HepG2 (cell line): ENCODE measurements around the gene RPS6KA5. TPM values are rescaled to one million over a fixed set of nuclear protein-coding genes. Genes with fewer than 3 reads are reported as not detected.
"Not testable (repeated sequence)": the region's sequence is repeated elsewhere in the genome, so short reads cannot be mapped to it uniquely, and the experiment has no call there.

Experiments used
- ATAC-seq: fragments of 200-7000 bp; cut with Tn5 transposase; 3 replicates; pipeline ENCODE4 v1.9.1; 2020; ENCODE audit warnings: mild to moderate bottlenecking, moderate library complexity
- BruUV-seq: library from RNA; stranded (reverse); fragments of 400-500 nt; replicated peaks from 2 replicates; lab custom pipeline; 2021; lab: Mats Ljungman, UMichigan
- CTCF ChIA-PET: fragments of 300-600 bp; formaldehyde crosslinking; extraction: SDS; loops from one replicate; lab custom pipeline; 2021; ENCODE audit warnings: low total read pairs, inconsistent platforms, low intra/inter-chr PET ratio; lab: Yijun Ruan, JAX
- POLR2A ChIA-PET: fragments of 350-600 bp; sonication (Branson Sonifier 250); formaldehyde crosslinking; loops from one replicate; lab custom pipeline; 2020; ENCODE audit warnings: antibody characterized with exemption, inconsistent platforms; lab: Yijun Ruan, JAX
- DNase-seq: peaks from one replicate; pipeline ENCODE4 v3.0.0-alpha.2; 2015; ENCODE audit warnings: low spot score
- FAIRE-seq: peaks from 3 replicates; lab custom pipeline; 2011; peaks lifted over from hg19 to GRCh38; lab: Jason Lieb, UNC
- H2AFZ ChIP-seq: one replicate; pipeline ENCODE4 v1.6.1; 2011; ENCODE audit warnings: low read length, inconsistent platforms
- H3K27ac ChIP-seq: fragments of 300-600 bp; 3 replicates; pipeline ENCODE4 v1.8.0; 2011; ENCODE audit warnings: mixed run types, mild to moderate bottlenecking, mixed read lengths, low read length, inconsistent platforms; ENCODE audit not compliant: insufficient read depth; ENCODE audit errors: extremely low read length
- H3K27me3 ChIP-seq, 2 experiments: fragments of 200-600 bp in 1 of 2; 2 replicates in 1 of 2; 3 replicates in 1 of 2; pipeline versions ENCODE4 v1.6.0 to v1.8.0; 2011; ENCODE audit warnings: low read length in 2 of 2, mild to moderate bottlenecking in 2 of 2, moderate library complexity in 2 of 2, inconsistent platforms in 1 of 2; ENCODE audit not compliant: insufficient read depth in 2 of 2, control insufficient read depth in 1 of 2
- H3K36me3 ChIP-seq, 2 experiments: fragments of 200-600 bp in 1 of 2; replicated peaks in 1 of 2; 2 replicates in 1 of 2; 3 replicates in 1 of 2; pipeline versions ENCODE4 v1.5.1 to v1.8.0; 2011; ENCODE audit warnings: low read length in 2 of 2, inconsistent platforms in 1 of 2; ENCODE audit not compliant: insufficient read depth in 2 of 2, control insufficient read depth in 1 of 2
- H3K4me1 ChIP-seq: 2 replicates; pipeline ENCODE4 v1.5.1; 2012; ENCODE audit warnings: low read length, inconsistent platforms; ENCODE audit not compliant: insufficient read depth
- H3K4me2 ChIP-seq: 2 replicates; pipeline ENCODE4 v1.6.0; 2011; ENCODE audit warnings: low read depth, low read length, inconsistent platforms
- H3K4me3 ChIP-seq, 3 experiments: fragments of 200-600 bp in 1 of 3; sonication (generic), shearing (Covaris generic) in 1 of 3; replicated peaks in 1 of 3; 2 replicates each; pipeline ENCODE4 v1.5.1; 2011 to 2016; ENCODE audit warnings: low read length in 3 of 3, inconsistent platforms in 2 of 3, low read depth in 2 of 3, mild to moderate bottlenecking in 2 of 3, control low read depth in 1 of 3, mixed read lengths in 1 of 3; ENCODE audit not compliant: insufficient read depth in 1 of 3
- H3K79me2 ChIP-seq: one replicate; pipeline ENCODE4 v1.6.1; 2011; ENCODE audit warnings: low read length, inconsistent platforms; ENCODE audit not compliant: insufficient read depth
- H3K9ac ChIP-seq: 2 replicates; pipeline ENCODE4 v1.6.0; 2011; ENCODE audit warnings: mild to moderate bottlenecking, low read depth, low read length, inconsistent platforms; ENCODE audit not compliant: insufficient read depth
- H3K9me3 ChIP-seq: 2 replicates; pipeline ENCODE4 v1.5.1; 2012; ENCODE audit warnings: mild to moderate bottlenecking, low read length
- H4K20me1 ChIP-seq: 2 replicates; pipeline ENCODE4 v1.6.0; 2011; ENCODE audit warnings: inconsistent platforms, mild to moderate bottlenecking, low read length, moderate library complexity; ENCODE audit not compliant: insufficient read depth
- CCAR2 ChIP-seq: fragments of 200-400 bp; formaldehyde crosslinking; optimal IDR thresholded peaks from 2 replicates; pipeline ENCODE3; 2018; ENCODE audit warnings: low read depth, mild to moderate bottlenecking, low read length, moderate library complexity
- HNF4A ChIP-seq: sonication (generic); formaldehyde crosslinking; IDR thresholded peaks from 2 replicates; pipeline ENCODE4 v1.4.0; 2020; ENCODE audit warnings: missing genetic modification reagents
- KLF9 ChIP-seq: IDR thresholded peaks from 2 replicates; pipeline ENCODE4 v1.6.1; 2016; ENCODE audit warnings: low read depth
- PRPF4 ChIP-seq: fragments of 200-400 bp; formaldehyde crosslinking; IDR thresholded peaks from 2 replicates; pipeline ENCODE4 v1.6.1; 2016; ENCODE audit warnings: low read length, low read depth; ENCODE audit not compliant: poor library complexity, severe bottlenecking
- ZNF136 ChIP-seq: sonication (generic); formaldehyde crosslinking; IDR thresholded peaks from 2 replicates; pipeline ENCODE4 v1.8.1; 2022; ENCODE audit warnings: low read depth, mild to moderate bottlenecking, moderate library complexity, missing genetic modification reagents
- ZSCAN20 ChIP-seq: sonication (generic); formaldehyde crosslinking; IDR thresholded peaks from 2 replicates; pipeline ENCODE4 v1.4.0; 2020; ENCODE audit warnings: missing genetic modification reagents, mild to moderate bottlenecking, borderline replicate concordance
- WGBS: methylation state at CpG from one replicate; pipeline ENCODE4 v1.1.6; 2017; ENCODE audit warnings: low lambda C conversion rate; 5-methylcytosine and 5-hydroxymethylcytosine counted together
- in situ Hi-C: cut with HindIII; loops from 2 replicates; pipeline ENCODE4 v1.10.0; 2017; ENCODE audit warnings: low pct_unique_long_range_greater_than_20kb; ENCODE audit not compliant: extremely low pct_ligation_motif_present
- intact Hi-C: fragments of 100-400 bp; cut with micrococcal nuclease; formaldehyde crosslinking; loops from one replicate; pipeline ENCODE4 v1.10.0; 2022; ENCODE audit not compliant: unreplicated experiment
- polyA plus RNA-seq, 8 experiments: library from polyadenylated mRNA; depleted of rRNA in 3 of 8; stranded (reverse) in 7 of 8; unstranded in 1 of 8; fragments of >200 nt; fragmentation: Illumina TruSeq in 4 of 8; extraction: Trizol in 4 of 8; gene quantifications; 2 replicates each; pipeline versions ENCODE4 v1.2.1 to v1.2.3, GENCODE V29; 2011 to 2016; ENCODE audit warnings: low read depth in 4 of 8, missing spikeins in 1 of 8, mixed read lengths in 1 of 8; ENCODE audit not compliant: insufficient read depth in 1 of 8
- total RNA-seq, 5 experiments: library from RNA; depleted of rRNA; stranded (reverse); fragments of >200 nt; fragmentation: Illumina TruSeq; extraction: Trizol; gene quantifications; 2 replicates each; pipeline ENCODE4 v1.2.3, GENCODE V29; 2016; ENCODE audit warnings: low read depth in 1 of 5

RPS6KA5 gene
- total and polyA plus RNA-seq, 2 of the 13 experiments (the other 11 are each of a cell fraction or from before 2014, with no cell fraction given) = 0.50 to 0.58 TPM

- no peak for TF ChIP-seq ZSCAN20
- no peak for TF ChIP-seq KLF9 (CRISPR knock-in tag)
- TF ChIP-seq CCAR2 = no peak
- TF ChIP-seq ZNF136 (CRISPR knock-in tag) = no peak
- no peak for TF ChIP-seq PRPF4
- Histone ChIP-seq H3K4me3 (no peak overlapping the region), H3K27ac (no peak overlapping the region), H3K9ac (no peak overlapping the region), H3K36me3 (no peaks in the 10 kb centered on the region), H3K27me3 (peaks cover 0 to 5% of the 10 kb centered on the region in 2 experiments; a peak in 2 of 5 replicates), H3K4me1 (peaks cover 8% of the 10 kb centered on the region; the same call in 1 of the 2 replicates), H3K9me3 (no peaks in the 10 kb centered on the region), H3K79me2 (no peaks in the 10 kb centered on the region), H3K4me2 (no peak overlapping the region), H4K20me1 (no peaks in the 10 kb centered on the region), H2AFZ (no peak overlapping the region)
- ChIA-PET CTCF (no interaction called here), POLR2A (no interaction called here)
- no TSS peak for BruUV-seq
- intact Hi-C loops = no loop called here
- no peak for FAIRE-seq
- no peak for ATAC-seq
- in situ Hi-C loops = no loop called here
- 15% methylated on average over 3 of the region's 6 CpGs for WGBS
- no peak for DNase-seq
These were observed 217.7 kb downstream of the RPS6KA5 start for GRCh38 chr14:90842726-90843125.

GRCh38 chr14:90840667-90841066 is 219.8 kb downstream of the RPS6KA5 start:
- H3K27ac ChIP-seq, in situ Hi-C loops, H3K36me3 ChIP-seq, H3K4me1 ChIP-seq, CTCF ChIA-PET, H4K20me1 ChIP-seq, H2AFZ ChIP-seq, H3K4me2 ChIP-seq, DNase-seq, H3K4me3 ChIP-seq, intact Hi-C loops, H3K79me2 ChIP-seq, POLR2A ChIA-PET, H3K27me3 ChIP-seq, ATAC-seq, BruUV-seq, FAIRE-seq, H3K9ac ChIP-seq, H3K9me3 ChIP-seq: not testable (repeated sequence)
- 30% methylated on average over 4 of the region's 4 CpGs for WGBS
- TF ChIP-seq HNF4A (CRISPR knock-in tag) = peak; percentile 38; the same call in 1 of the 2 replicates
- TF ChIP-seq, all 625 proteins: peak for 1; not testable (repeated sequence) for 624
